GM23338 (cell line): Measurements from ENCODE around the gene ASB2. TPM values are rescaled to one million over a fixed set of nuclear protein-coding genes. Genes with fewer than 3 reads are reported as not detected.

Experiments
- ATAC-seq: fragments of 200-7000 bp; cut with Tn5 transposase; 3 replicates; pipeline ENCODE4 v1.9.1; 2020
- DNase-seq: peaks from one replicate; pipeline ENCODE4 v3.0.0-alpha.2; 2015; ENCODE audit warnings: low spot score
- H2AFZ ChIP-seq: fragments of 200-600 bp; sonication (generic); 2 replicates; pipeline ENCODE4 v1.8.0; 2016; ENCODE audit warnings: antibody characterized with exemption, mild to moderate bottlenecking, moderate library complexity
- H3F3A ChIP-seq: fragments of 200-600 bp; sonication (generic); replicated peaks from 2 replicates; pipeline ENCODE4 v1.8.0; 2017; ENCODE audit warnings: antibody characterized with exemption, mixed run types, low read depth
- H3K27ac ChIP-seq: fragments of 200-600 bp; sonication (generic); 2 replicates; pipeline ENCODE4 v1.6.1; 2016; ENCODE audit warnings: low read depth
- H3K27me3 ChIP-seq: fragments of 200-600 bp; sonication (generic); 2 replicates; pipeline ENCODE4 v1.8.0; 2016; ENCODE audit warnings: mild to moderate bottlenecking, mixed run types, moderate library complexity; ENCODE audit not compliant: insufficient read depth
- H3K36me3 ChIP-seq: fragments of 200-600 bp; sonication (generic); 2 replicates; pipeline ENCODE4 v1.8.0; 2016; ENCODE audit warnings: mild to moderate bottlenecking; ENCODE audit not compliant: insufficient read depth
- H3K4me1 ChIP-seq: fragments of 200-600 bp; sonication (generic); 2 replicates; pipeline ENCODE4 v1.8.0; 2016; ENCODE audit warnings: mild to moderate bottlenecking, moderate library complexity; ENCODE audit not compliant: insufficient read depth
- H3K4me2 ChIP-seq: fragments of 200-600 bp; sonication (generic); 2 replicates; pipeline ENCODE4 v1.7.1; 2017; ENCODE audit warnings: mixed run types
- H3K4me3 ChIP-seq: fragments of 200-600 bp; sonication (generic); 2 replicates; pipeline ENCODE4 v1.6.1; 2016; ENCODE audit warnings: mixed run types
- H3K79me2 ChIP-seq: fragments of 200-600 bp; sonication (generic); replicated peaks from 2 replicates; pipeline ENCODE4 v1.8.0; 2017; ENCODE audit warnings: mild to moderate bottlenecking; ENCODE audit not compliant: insufficient read depth
- H3K9me2 ChIP-seq: fragments of 200-600 bp; sonication (generic); 2 replicates; pipeline ENCODE4 v1.8.0; 2017; ENCODE audit not compliant: insufficient read depth
- H4K20me1 ChIP-seq: fragments of 200-600 bp; sonication (generic); replicated peaks from 2 replicates; pipeline ENCODE4 v1.8.0; 2017; ENCODE audit warnings: mild to moderate bottlenecking; ENCODE audit not compliant: insufficient read depth
- H3K27ac Mint-ChIP-seq: 2 replicates; pipeline ENCODE4 v1.8.0; 2020; ENCODE audit warnings: inconsistent platforms, mild to moderate bottlenecking, moderate library complexity, mixed read lengths
- H3K27me3 Mint-ChIP-seq: 3 replicates; pipeline ENCODE4 v1.8.0; 2022; ENCODE audit warnings: low read depth, mild to moderate bottlenecking, moderate library complexity, mixed read lengths, inconsistent platforms; ENCODE audit not compliant: insufficient read depth, poor library complexity
- H3K36me3 Mint-ChIP-seq: 3 replicates; pipeline ENCODE4 v1.8.0; 2021; ENCODE audit warnings: low read depth, mild to moderate bottlenecking, inconsistent platforms, moderate library complexity, mixed read lengths
- H3K4me1 Mint-ChIP-seq: 3 replicates; pipeline ENCODE4 v1.8.0; 2020; ENCODE audit warnings: mild to moderate bottlenecking, inconsistent platforms, mixed read lengths
- H3K4me3 Mint-ChIP-seq: 3 replicates; pipeline ENCODE4 v1.8.0; 2021; ENCODE audit warnings: moderate library complexity, mild to moderate bottlenecking, inconsistent platforms, mixed read lengths
- H3K9me3 Mint-ChIP-seq: 3 replicates; pipeline ENCODE4 v1.8.0; 2020; ENCODE audit warnings: moderate library complexity, mild to moderate bottlenecking, inconsistent platforms, mixed read lengths
- CREB1 ChIP-seq: fragments of 250-450 bp; sonication (Bioruptor Pico); IDR thresholded peaks from 2 replicates; pipeline ENCODE4 v1.5.0; 2020; ENCODE audit warnings: low read depth, mild to moderate bottlenecking, moderate library complexity
- EZH2 ChIP-seq: fragments of 200-600 bp; sonication (generic); IDR thresholded peaks from one replicate; pipeline ENCODE4 v1.8.0; 2017; ENCODE audit warnings: antibody characterized with exemption, mild to moderate bottlenecking, low read depth; ENCODE audit not compliant: unreplicated experiment
- EZH2phosphoT487 ChIP-seq: fragments of 200-600 bp; sonication (generic); IDR thresholded peaks from one replicate; pipeline ENCODE4 v1.8.1; 2018; ENCODE audit warnings: antibody characterized with exemption; ENCODE audit not compliant: unreplicated experiment
- JUNB ChIP-seq: IDR thresholded peaks from one replicate; pipeline ENCODE4 v1.6.1; 2016; ENCODE audit warnings: antibody characterized with exemption; ENCODE audit not compliant: unreplicated experiment
- NANOG ChIP-seq: IDR thresholded peaks from 2 replicates; pipeline ENCODE4 v1.6.1; 2016; ENCODE audit warnings: antibody characterized with exemption, borderline replicate concordance
- POLR2AphosphoS5 ChIP-seq: IDR thresholded peaks from 2 replicates; pipeline ENCODE4 v1.6.1; 2016; ENCODE audit warnings: antibody characterized with exemption, low read depth
- REST ChIP-seq: IDR thresholded peaks from one replicate; pipeline ENCODE4 v1.6.1; 2018; ENCODE audit warnings: antibody characterized with exemption; ENCODE audit not compliant: unreplicated experiment
- STAT1 ChIP-seq: IDR thresholded peaks from one replicate; pipeline ENCODE4 v1.6.1; 2016; ENCODE audit warnings: antibody characterized with exemption; ENCODE audit not compliant: unreplicated experiment
- ZNF114 ChIP-seq: fragments of 250-450 bp; sonication (Bioruptor Pico); IDR thresholded peaks from 2 replicates; pipeline ENCODE4 v1.5.0; 2020; ENCODE audit warnings: mild to moderate bottlenecking, moderate library complexity
- ZNF331 ChIP-seq: fragments of 250-450 bp; sonication (Bioruptor Pico); IDR thresholded peaks from 2 replicates; pipeline ENCODE4 v1.5.0; 2020; ENCODE audit warnings: low read depth, mild to moderate bottlenecking, moderate library complexity
- polyA plus RNA-seq: library from polyadenylated mRNA; unstranded; fragments of >200 nt; fragmentation: Nextera tagmentation; extraction: Ambion mirVana; gene quantifications from 2 replicates; pipeline ENCODE4 v1.2.1, GENCODE V29; 2016
- total RNA-seq: library from RNA; depleted of rRNA; stranded (reverse); fragments of >200 nt; shearing (Covaris generic); gene quantifications from 2 replicates; pipeline ENCODE4 v1.2.3, GENCODE V29; 2014

ASB2 gene
- total and polyA plus RNA-seq, 2 experiments from 2014 or later, result 1.2 to 1.7 TPM

GRCh38 chr14:93974833-93975232, 1.5 kb downstream of the ASB2 start (continued):
- TF ChIP-seq CREB1 (CRISPR knock-in tag) (no peak), EZH2 (no peak), JUNB (no peak), ZNF331 (CRISPR knock-in tag) (no peak), NANOG (no peak)

DNA sequence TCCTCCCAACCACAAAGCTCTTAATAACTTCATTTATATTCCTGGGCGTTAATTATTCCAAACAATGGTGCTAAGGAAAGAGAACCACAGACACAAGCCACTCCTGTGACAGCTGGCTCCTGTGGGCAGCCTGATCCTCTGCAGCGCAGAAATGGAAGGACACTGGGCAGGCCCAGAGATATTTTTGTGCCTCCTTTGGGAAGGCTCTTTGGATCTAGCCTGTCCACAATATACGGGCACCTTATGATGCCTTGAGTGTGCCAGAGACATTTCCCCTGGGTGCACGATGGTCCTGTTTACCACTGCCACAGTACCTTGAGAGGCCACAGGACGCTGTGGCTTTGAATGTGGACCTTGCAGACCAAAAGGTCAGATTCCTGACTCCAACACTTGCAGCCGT, 2.1 kb downstream of the ASB2 start:
- H3K4me1 ChIP-seq, result no peaks in the 10 kb centered on the region; the same call in 1 of the 2 replicates
- no peak overlapping the region for H3K27ac ChIP-seq
- ATAC-seq (no peak), DNase-seq (no peak)
- H3K27ac Mint-ChIP-seq, result no peak overlapping the region
- no peak overlapping the region for H3K4me3 Mint-ChIP-seq
- no peaks in the 10 kb centered on the region for H3K27me3 ChIP-seq
- no peaks in the 10 kb centered on the region for H3K36me3 ChIP-seq
- no peak overlapping the region for H3K4me3 ChIP-seq
- H3F3A ChIP-seq, result no peaks in the 10 kb centered on the region
- no peaks in the 10 kb centered on the region for H3K36me3 Mint-ChIP-seq
- TF ChIP-seq EZH2phosphoT487, result no peak
- no peak for TF ChIP-seq POLR2AphosphoS5
- no peaks in the 10 kb centered on the region for H4K20me1 ChIP-seq
- H3K9me3 Mint-ChIP-seq, result no peaks in the 10 kb centered on the region
- H2AFZ ChIP-seq, result peak overlapping the region; percentile 59; the same call in 1 of the 2 replicates
- no peaks in the 10 kb centered on the region for H3K9me2 ChIP-seq
- peaks cover 9% of the 10 kb centered on the region for H3K27me3 Mint-ChIP-seq
- H3K79me2 ChIP-seq, result no peaks in the 10 kb centered on the region
- H3K4me1 Mint-ChIP-seq, result peaks cover 12% of the 10 kb centered on the region
- H3K4me2 ChIP-seq, result no peak overlapping the region

DNA sequence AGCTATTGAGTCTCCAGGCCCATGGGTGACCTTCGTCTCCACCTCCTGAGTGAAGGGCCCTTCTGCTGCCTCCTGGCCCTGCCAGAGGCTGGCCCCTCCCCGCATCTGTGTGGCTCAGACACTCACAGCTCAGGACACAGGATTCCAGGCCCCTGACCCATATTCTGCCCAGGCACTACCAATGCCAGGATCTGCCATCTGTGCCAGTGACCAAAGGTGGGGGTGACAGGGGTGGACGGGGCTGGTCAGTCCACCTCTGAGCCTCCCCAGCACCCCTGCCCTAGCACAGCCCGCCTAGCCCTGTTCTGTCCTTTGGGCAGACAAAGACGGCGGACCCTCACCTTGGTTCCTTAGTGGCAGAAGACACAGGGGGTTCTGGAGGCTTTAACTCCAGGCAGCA, 2.8 kb downstream of the ASB2 start:
- H2AFZ ChIP-seq, result peak overlapping the region; percentile 59; the same call in 1 of the 2 replicates
- Mint-ChIP-seq H3K27ac (no peak overlapping the region), H3K27me3 (peaks cover 9% of the 10 kb centered on the region), H3K36me3 (no peaks in the 10 kb centered on the region), H3K4me3 (no peak overlapping the region), H3K9me3 (no peaks in the 10 kb centered on the region), H3K4me1 (peaks cover 12% of the 10 kb centered on the region)
- no peak overlapping the region for H3K27ac ChIP-seq
- no peak for DNase-seq
- H4K20me1 ChIP-seq, result no peaks in the 10 kb centered on the region
- ATAC-seq, result no peak
- no peaks in the 10 kb centered on the region for H3K79me2 ChIP-seq
- H3K4me1 ChIP-seq, result no peaks in the 10 kb centered on the region; the same call in 1 of the 2 replicates
- no peaks in the 10 kb centered on the region for H3K9me2 ChIP-seq
- no peak overlapping the region for H3K4me3 ChIP-seq
- TF ChIP-seq ZNF114, result no peak
- no peak for TF ChIP-seq CREB1 (CRISPR knock-in tag)
- no peak for TF ChIP-seq JUNB
- no peak for TF ChIP-seq STAT1
- no peak for TF ChIP-seq REST
- H3K36me3 ChIP-seq, result no peaks in the 10 kb centered on the region
- H3F3A ChIP-seq, result no peaks in the 10 kb centered on the region
- no peak overlapping the region for H3K4me2 ChIP-seq
- H3K27me3 ChIP-seq, result no peaks in the 10 kb centered on the region
